GM21423 (cell line): ENCODE data around the gene ABCB9.
"Not testable (repeated sequence)": the region's sequence is repeated elsewhere in the genome, so short reads cannot be mapped to it uniquely, and the experiment has no call there.

Experiments used
- ATAC-seq: cut with Tn5 transposase; IDR thresholded peaks from one replicate; pipeline ENCODE4 v1.9.1; 2021; ENCODE audit warnings: mild to moderate bottlenecking, moderate library complexity; ENCODE audit not compliant: unreplicated experiment

The ABCB9 gene

GRCh38 chr12:122944605-122945592, 21.4 kb downstream of the ABCB9 start:
- no peak for ATAC-seq

- no peak for ATAC-seq
These were observed 23.1 kb downstream of the ABCB9 start for GRCh38 chr12:122943196-122943595.

GRCh38 chr12:122942637-122943036, 23.6 kb downstream of the ABCB9 start:
- no peak for ATAC-seq

GRCh38 chr12:122941351-122941750, 24.9 kb downstream of the ABCB9 start:
- ATAC-seq, result not testable (repeated sequence)

- no peak for ATAC-seq
These were observed 27.1 kb downstream of the ABCB9 start for GRCh38 chr12:122939125-122939524.

GRCh38 chr12:122937622-122938091, 28.6 kb downstream of the ABCB9 start:
- ATAC-seq, result no peak

- no peak for ATAC-seq
These were observed 30.9 kb downstream of the ABCB9 start for GRCh38 chr12:122935318-122935717.

- no peak for ATAC-seq
These were observed 31.5 kb downstream of the ABCB9 start for GRCh38 chr12:122934722-122935121.

GRCh38 chr12:122932207-122932606, 34.1 kb downstream of the ABCB9 start:
- no peak for ATAC-seq

GRCh38 chr12:122929812-122930211, 36.5 kb downstream of the ABCB9 start:
- ATAC-seq, result no peak

- no peak for ATAC-seq
These were observed 37.1 kb downstream of the ABCB9 start for GRCh38 chr12:122929148-122929538.

- ATAC-seq, result no peak
These were observed 37.7 kb downstream of the ABCB9 start for GRCh38 chr12:122928404-122929147.

- ATAC-seq, result no peak
These were observed 38.4 kb downstream of the ABCB9 start for GRCh38 chr12:122927756-122928403.

- ATAC-seq, result no peak
These were observed 44.3 kb downstream of the ABCB9 start for GRCh38 chr12:122921917-122922316.

GRCh38 chr12:122920687-122921086, 45.6 kb downstream of the ABCB9 start:
- no peak for ATAC-seq

- no peak for ATAC-seq
These were observed 47.4 kb downstream of the ABCB9 start for GRCh38 chr12:122918827-122919226.

GRCh38 chr12:122917507-122918121, 48.6 kb downstream of the ABCB9 start:
- ATAC-seq, result no peak

GRCh38 chr12:122909442-122910288, 56.6 kb downstream of the ABCB9 start:
- no peak for ATAC-seq

GRCh38 chr12:122908915-122909314, 57.3 kb downstream of the ABCB9 start:
- no peak for ATAC-seq

GRCh38 chr12:122905258-122905657, 61.0 kb downstream of the ABCB9 start:
- not testable (repeated sequence) for ATAC-seq
